Psoas muscle (tissue), 8 donors: ENCODE results near the gene OR4D1. TPM values are rescaled to one million over a fixed set of nuclear protein-coding genes. Genes with fewer than 3 reads are reported as not detected.

Experiments used
- ATAC-seq, 4 donors: fragments of 200-7000 bp; cut with Tn5 transposase; one replicate each; pipeline ENCODE4 v1.9.1; 2020; ENCODE audit warnings: moderate library complexity in 3 of 4, mild to moderate bottlenecking in 2 of 4
- DNase-seq, 2 donors: peaks; one replicate each; pipeline ENCODE4 v3.0.0-alpha.2; 2020
- H3K27ac ChIP-seq: fragments of 200-600 bp; one replicate; pipeline ENCODE4 v1.8.0; 2022
- H3K27me3 ChIP-seq, 3 donors: fragments of 200-600 bp in 1 of 3; one replicate each; pipeline versions ENCODE4 v1.6.1 to v1.8.0; 2013 to 2022; ENCODE audit warnings: low read length in 2 of 3, mild to moderate bottlenecking in 2 of 3, moderate library complexity in 1 of 3; ENCODE audit not compliant: insufficient read depth in 3 of 3
- H3K36me3 ChIP-seq, 2 donors: fragments of 200-600 bp in 1 of 2; one replicate each; pipeline versions ENCODE4 v1.6.1 to v1.8.0; 2013 to 2022; ENCODE audit warnings: low read depth in 1 of 2, mild to moderate bottlenecking in 1 of 2, moderate library complexity in 1 of 2; ENCODE audit not compliant: insufficient read depth in 1 of 2
- H3K4me1 ChIP-seq: fragments of 200-600 bp; one replicate; pipeline ENCODE4 v1.8.0; 2022
- H3K4me3 ChIP-seq: fragments of 200-600 bp; one replicate; pipeline ENCODE4 v1.8.0; 2022; ENCODE audit warnings: mild to moderate bottlenecking
- H3K9me3 ChIP-seq: fragments of 200-600 bp; one replicate; pipeline ENCODE4 v1.8.0; 2022
- WGBS, 3 donors: extraction: QIAGEN DNeasy Blood & Tissue Kit; methylation state at CpG; one replicate each; pipeline versions ENCODE4 v1.1.6 to v1.1.7; 2013; 5-methylcytosine and 5-hydroxymethylcytosine counted together
- intact Hi-C, 2 donors: fragments of 100-400 bp; cut with DNase I; formaldehyde crosslinking; loops; one replicate each; pipeline versions ENCODE4 v1.11.0 to v1.14.2; 2022
- polyA plus RNA-seq, 3 donors: library from polyadenylated mRNA; stranded (reverse); fragments of 200-250 nt; gene quantifications; one replicate each; pipeline ENCODE4 v1.2.3, GENCODE V29; 2013
- total RNA-seq, 4 donors: library from RNA; stranded (reverse); fragmentation: NEBNext Ultra II Directional in 2 of 4; extraction: Animal tissue kit (Norgen Biotek cat#: 25700) in 2 of 4; gene quantifications; one replicate each; pipeline versions ENCODE4 v1.2.1 to v1.2.4, GENCODE V29; 2021 to 2023
- TF ChIP-seq, protein P1 (sequence below): fragments of 200-600 bp; IDR thresholded peaks from one replicate; pipeline ENCODE4 v1.8.0; 2022; ENCODE audit warnings: antibody characterized with exemption
- donor health status: healthy with polysubstance abuse.
- donor health status: DM: no; HTN: no; CAD: no; lungs with moderate emphysema.
- donor health status: Bipolar disorder and iron deficiency.
- donor health status: healthy.
- donor health status: DM: yes; HTN: yes; CAD: no.
- donor health status: DM: no; HTN: no; CAD: no.
- donor health status: DM: no; HTN: no; CAD: no.
- donor health status: DM: yes; HTN: yes; CAD: no.

Gene OR4D1
- total and polyA plus RNA-seq, 7 donors = 0.03 TPM; not detected in 5

DNA sequence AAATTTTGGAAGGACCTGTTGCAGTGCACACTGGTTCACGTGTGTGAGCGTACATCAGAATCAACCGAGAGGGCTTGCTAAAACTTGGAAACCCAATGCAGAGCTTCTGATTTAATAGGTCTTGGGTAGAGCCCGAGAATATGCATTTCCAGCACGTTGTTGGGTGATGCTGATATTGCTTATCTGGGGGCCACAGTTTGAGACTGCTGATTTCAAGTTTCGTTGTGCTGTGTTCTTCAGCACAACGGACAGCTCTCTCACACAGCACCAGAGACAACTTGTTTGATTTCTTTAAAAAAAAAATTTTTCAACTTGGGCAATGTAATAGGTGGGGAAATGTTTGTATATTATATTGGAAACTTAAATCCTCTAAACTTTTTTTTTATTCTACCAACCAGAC is 28.0 kb downstream of the OR4D1 start:
- peaks cover 0 to 6% (median 2%) of the 10 kb centered on the region in 3 donors for H3K27me3 ChIP-seq
- 39 to 41% (median 40%) methylated on average over 7 of the region's 7 CpGs for WGBS, 3 donors

DNA sequence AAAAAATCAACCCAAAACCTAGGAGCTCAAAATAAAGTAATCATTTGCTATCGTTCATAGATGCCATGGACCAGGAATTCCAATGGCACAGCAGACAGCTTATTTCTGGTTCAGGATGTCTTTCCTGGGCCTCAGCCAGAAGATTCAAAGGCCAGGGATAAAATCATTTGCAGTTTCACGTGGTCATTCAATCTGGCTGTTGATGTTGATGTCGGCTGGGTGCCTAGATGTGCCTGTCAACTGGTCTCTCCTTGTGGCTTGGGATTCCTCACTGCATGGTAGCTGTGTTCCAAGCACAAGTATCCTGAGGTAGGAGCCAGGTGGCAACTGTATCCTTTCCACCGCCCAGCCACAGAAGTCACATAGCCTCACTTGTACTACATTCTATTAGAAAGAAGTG is 33.6 kb downstream of the OR4D1 start:
- DNase-seq = no peak

More for the DNA sequence above, 28.0 kb downstream of the OR4D1 start:
- H3K36me3 ChIP-seq = no peaks in the 10 kb centered on the region
- no peaks in the 10 kb centered on the region for H3K4me1 ChIP-seq
- ATAC-seq (no peak), DNase-seq (no peak)
- no peak overlapping the region for H3K4me3 ChIP-seq
- H3K27ac ChIP-seq = no peak overlapping the region
- TF ChIP-seq, protein P1, sequence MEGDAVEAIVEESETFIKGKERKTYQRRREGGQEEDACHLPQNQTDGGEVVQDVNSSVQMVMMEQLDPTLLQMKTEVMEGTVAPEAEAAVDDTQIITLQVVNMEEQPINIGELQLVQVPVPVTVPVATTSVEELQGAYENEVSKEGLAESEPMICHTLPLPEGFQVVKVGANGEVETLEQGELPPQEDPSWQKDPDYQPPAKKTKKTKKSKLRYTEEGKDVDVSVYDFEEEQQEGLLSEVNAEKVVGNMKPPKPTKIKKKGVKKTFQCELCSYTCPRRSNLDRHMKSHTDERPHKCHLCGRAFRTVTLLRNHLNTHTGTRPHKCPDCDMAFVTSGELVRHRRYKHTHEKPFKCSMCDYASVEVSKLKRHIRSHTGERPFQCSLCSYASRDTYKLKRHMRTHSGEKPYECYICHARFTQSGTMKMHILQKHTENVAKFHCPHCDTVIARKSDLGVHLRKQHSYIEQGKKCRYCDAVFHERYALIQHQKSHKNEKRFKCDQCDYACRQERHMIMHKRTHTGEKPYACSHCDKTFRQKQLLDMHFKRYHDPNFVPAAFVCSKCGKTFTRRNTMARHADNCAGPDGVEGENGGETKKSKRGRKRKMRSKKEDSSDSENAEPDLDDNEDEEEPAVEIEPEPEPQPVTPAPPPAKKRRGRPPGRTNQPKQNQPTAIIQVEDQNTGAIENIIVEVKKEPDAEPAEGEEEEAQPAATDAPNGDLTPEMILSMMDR = no peak
- intact Hi-C loops = no loop called here
- H3K9me3 ChIP-seq = no peaks in the 10 kb centered on the region

DNA sequence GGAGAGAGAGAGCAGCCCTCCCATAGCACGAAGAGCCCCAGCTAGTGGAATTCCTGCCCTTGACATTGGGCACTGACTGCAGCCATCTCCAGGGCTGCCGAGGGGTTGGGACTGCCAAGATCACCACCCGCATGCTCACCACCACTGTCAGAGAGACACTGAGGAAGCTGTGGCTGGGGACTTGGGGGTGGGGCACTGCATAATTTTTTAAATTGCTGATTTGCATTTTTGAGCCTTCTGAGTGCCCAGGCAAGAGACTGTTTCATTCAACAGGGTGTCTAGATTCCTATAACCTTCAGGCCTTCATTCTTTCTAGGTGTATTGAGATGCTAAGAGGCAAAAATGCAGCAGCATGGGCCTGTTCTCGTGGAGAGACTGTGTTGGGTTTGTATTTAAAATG is 35.3 kb downstream of the OR4D1 start:
- Histone ChIP-seq H3K27ac (no peak overlapping the region), H3K4me3 (no peak overlapping the region), H3K36me3 (no peaks in the 10 kb centered on the region), H3K4me1 (no peaks in the 10 kb centered on the region), H3K9me3 (no peaks in the 10 kb centered on the region), H3K27me3 (peaks cover 0 to 6% (median 0%) of the 10 kb centered on the region in 3 donors)
- intact Hi-C loops = no loop called here
- no peak for DNase-seq
- TF ChIP-seq, protein P1 = no peak
- ATAC-seq = no peak
- WGBS, 3 donors = 76 to 85% (median 77%) methylated on average over 4 of the region's 4 CpGs

More for the DNA sequence above, 33.6 kb downstream of the OR4D1 start:
- intact Hi-C loops = no loop called here
- 31 to 53% (median 39%) methylated on average over 4 of the region's 4 CpGs for WGBS, 3 donors
- no peaks in the 10 kb centered on the region for H3K36me3 ChIP-seq
- no peak overlapping the region for H3K27ac ChIP-seq
- H3K4me1 ChIP-seq = no peaks in the 10 kb centered on the region
- peaks cover 0 to 4% (median 1%) of the 10 kb centered on the region in 3 donors for H3K27me3 ChIP-seq
- no peaks in the 10 kb centered on the region for H3K9me3 ChIP-seq
- H3K4me3 ChIP-seq = no peak overlapping the region
- ATAC-seq = no peak
- TF ChIP-seq, protein P1 = no peak

DNA sequence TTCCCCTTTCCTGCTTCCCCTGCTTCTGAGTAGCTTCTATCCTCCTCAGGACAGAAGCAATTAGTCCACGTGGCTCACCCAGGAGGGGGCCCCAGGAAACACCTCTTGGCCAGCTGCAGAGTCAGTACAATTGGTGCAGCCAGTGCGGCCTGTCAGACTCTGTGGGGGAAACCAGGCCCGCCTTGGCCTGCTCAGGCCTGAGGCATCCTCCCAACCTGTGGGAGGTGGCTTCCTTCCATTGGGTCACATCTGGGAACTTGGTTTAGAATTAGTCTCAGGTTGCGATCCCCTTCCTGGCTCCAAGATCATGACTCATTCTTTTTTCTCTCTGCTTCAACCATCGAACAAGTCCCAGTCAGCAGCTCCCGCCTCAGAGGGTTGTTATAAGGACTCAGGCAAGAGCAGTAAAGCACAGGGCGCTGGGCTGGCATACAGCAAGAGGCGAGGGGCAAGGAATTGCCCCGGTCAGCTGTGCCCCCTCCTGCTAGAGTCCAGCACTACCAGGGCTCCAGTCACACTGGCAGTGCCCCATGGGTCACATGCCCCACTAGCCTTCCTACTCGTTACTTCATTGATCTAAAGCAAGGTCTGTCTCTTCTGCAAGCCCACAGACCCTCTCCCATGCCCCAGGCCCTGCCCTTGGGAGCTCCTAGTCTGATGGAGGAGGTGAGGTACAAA is 36.3 kb downstream of the OR4D1 start:
- intact Hi-C loops = no loop called here
- Histone ChIP-seq H3K4me3 (no peak overlapping the region), H3K27me3 (peaks cover 0 to 10% (median 0%) of the 10 kb centered on the region in 3 donors), H3K9me3 (no peaks in the 10 kb centered on the region), H3K27ac (no peak overlapping the region), H3K36me3 (no peaks in the 10 kb centered on the region), H3K4me1 (no peaks in the 10 kb centered on the region)
- 55 to 60% (median 58%) methylated on average over 10 of the region's 10 CpGs for WGBS, 3 donors
- TF ChIP-seq, protein P1 = no peak
- ATAC-seq (peak in 2 of 4 donors; percentile 39 to 43), DNase-seq (no peak)
